Dermis microvascular lymphatic vessel endothelial cell (primary cell): ENCODE measurements around the gene SYNPO2. TPM values are rescaled to one million over a fixed set of nuclear protein-coding genes. Genes with fewer than 3 reads are reported as not detected.
"Not testable (repeated sequence)": the region's sequence is repeated elsewhere in the genome, so short reads cannot be mapped to it uniquely, and the experiment has no call there.

ENCODE experiments used
- DNase-seq, 2 donors: peaks; one replicate each; pipeline versions ENCODE4 v3.0.0 to v3.0.0-alpha.2; 2010; ENCODE audit warnings: low read depth in 2 of 2
- total RNA-seq: library from RNA; depleted of rRNA; stranded (reverse); fragments of >200 nt; gene quantifications from 2 replicates; pipeline ENCODE4 v1.2.1, GENCODE V29; 2014

SYNPO2 gene
- total RNA-seq, 1 donor from 2014 or later: under 0.01 TPM

DNA sequence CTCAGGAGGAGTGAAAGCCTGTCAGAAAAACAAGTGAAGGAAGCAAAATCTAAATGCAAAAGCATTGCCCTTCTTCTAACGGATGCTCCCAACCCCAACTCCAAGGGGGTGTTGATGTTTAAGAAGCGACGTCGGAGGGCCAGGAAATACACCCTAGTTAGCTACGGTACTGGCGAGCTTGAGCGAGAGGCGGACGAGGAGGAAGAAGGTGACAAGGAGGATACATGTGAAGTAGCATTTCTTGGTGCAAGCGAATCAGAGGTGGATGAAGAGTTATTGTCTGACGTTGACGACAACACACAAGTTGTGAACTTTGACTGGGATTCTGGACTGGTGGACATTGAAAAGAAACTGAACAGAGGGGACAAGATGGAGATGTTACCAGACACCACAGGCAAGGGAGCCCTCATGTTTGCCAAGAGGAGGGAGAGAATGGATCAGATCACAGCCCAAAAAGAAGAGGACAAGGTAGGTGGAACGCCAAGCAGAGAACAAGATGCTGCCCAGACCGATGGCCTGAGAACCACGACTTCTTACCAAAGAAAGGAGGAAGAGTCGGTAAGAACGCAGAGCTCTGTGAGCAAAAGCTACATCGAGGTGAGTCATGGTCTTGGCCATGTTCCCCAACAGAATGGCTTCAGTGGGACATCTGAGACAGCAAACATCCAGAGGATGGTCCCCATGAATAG, 141.3 kb downstream of the SYNPO2 start:
- DNase-seq: no peak

- no peak for DNase-seq
These were observed 141.9 kb downstream of the SYNPO2 start for GRCh38 chr4:119030536-119030890.

- DNase-seq: no peak
These were observed 142.6 kb downstream of the SYNPO2 start for GRCh38 chr4:119031218-119031617.

DNA sequence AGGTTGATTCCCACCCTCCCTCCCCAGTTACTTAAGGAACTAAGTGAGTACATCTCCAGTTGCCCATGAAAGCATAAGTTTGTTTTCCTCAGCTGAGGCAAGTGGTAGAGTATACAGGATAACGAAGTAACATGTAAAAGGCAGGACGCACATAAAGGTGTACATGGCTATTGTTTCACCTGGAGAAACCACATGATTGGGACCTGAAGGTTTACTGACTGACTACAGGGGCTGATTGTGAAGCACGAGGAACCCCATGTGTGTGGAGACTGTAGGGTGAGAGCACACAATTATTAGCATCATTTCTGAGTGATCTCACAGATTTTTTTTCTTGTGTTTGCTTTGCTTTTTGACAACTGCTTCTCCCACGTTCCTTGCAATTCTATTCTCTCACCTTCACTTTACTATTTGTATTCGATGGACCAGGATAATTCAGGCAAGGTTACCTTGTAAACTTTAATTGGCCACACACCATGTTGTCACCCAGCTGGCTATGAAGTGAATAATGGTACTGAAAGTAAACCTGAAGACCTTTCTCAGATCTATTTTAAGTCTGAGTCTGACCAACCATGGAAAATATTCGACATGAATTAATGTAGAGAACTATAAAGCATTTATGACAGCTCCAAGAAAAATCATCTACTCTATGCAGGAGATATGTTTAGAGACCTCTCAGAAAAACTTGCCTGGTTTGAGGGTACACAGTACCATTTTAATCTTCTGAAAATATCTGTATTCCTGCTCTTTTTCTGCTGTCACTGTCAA, 144.4 kb downstream of the SYNPO2 start:
- DNase-seq: no peak

DNA sequence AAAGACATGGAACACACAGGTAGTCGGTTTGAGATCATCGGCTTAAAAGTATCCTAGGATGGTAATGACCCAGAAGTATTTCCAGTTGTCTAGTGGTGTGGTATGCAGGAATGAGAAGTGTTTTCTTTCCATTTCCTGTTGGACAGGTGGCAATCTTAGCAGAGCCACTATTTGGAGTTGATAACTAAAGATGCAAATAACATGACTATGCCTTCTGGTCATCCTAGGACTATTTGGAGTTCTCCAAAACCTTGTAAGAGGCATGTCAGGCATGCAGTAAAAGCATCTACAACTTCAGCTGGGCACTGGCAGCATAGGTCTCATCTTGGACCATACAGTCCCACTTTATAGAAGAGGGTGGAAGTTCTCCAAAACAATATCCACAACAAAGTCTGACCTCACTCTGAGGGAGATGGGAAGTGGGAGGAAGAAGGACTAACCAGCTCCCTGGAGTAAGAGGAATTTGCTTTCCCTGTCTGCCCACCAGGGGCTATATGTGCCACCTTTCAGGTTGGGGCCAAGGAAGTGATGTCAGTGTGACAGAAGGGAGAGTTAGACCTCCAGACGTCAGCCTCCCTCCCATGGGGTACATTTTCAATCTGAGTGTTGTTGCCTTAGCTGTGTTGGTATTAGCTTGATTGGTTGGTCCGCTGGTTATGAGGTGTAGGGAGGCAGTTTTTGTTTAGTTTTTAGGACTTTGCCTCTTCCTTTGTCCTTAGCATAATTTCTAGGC, 145.8 kb downstream of the SYNPO2 start:
- DNase-seq: no peak

GRCh38 chr4:119035951-119036737, 147.5 kb downstream of the SYNPO2 start:
- no peak for DNase-seq

DNA sequence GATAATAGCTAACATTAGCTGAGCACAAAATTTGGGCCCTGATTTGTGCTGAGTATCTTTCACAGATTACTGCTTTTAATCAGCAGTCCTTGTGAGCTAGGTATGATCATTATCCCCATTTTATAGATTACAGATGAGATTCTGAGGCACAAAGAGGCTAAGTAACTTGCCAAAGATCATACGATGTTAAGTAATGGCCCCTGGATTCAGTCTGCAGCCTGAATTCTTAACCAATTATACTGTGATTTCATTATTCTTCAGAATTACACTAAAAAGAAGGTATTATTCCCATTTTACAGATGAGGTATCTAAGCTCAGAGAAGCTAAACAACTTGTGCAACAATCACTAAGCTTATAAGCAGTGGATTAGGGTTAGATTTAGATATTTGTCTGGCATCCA, 149.1 kb downstream of the SYNPO2 start:
- DNase-seq: no peak

DNA sequence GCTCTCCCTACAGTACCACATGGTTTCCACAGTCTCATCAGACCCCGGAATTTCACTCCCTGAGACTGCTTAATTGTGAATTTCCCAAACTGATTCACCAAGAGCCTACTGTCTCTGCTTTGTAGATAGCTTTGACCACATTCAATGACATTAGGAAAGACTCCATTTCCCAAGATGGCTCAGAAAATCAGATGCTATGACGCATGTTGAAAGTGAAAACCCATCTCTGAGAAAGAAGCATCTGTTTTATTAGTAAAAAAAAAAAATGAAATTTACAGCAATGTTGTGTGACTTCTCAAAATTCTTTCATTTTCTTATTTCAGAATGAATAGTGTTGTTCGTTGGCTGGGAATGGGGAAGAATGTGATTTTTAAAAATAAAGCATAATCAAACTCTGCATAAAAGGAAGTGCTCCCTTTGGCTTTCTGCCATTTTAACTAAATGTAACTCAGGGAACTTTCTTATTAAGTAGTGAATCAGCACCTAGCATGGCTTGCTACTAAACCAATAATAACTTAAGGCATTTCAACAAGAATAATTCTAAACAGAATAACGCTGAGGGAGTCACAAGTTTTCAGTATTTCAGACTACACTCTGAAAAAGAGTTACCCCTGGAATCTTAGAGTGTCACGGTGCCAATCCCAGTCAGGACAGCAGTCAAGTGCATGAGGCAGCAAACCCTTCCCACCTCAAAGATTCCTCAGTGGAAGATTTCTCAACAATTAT, 149.6 kb downstream of the SYNPO2 start:
- DNase-seq: peak in 1 of 2 donors; percentile 31

DNA sequence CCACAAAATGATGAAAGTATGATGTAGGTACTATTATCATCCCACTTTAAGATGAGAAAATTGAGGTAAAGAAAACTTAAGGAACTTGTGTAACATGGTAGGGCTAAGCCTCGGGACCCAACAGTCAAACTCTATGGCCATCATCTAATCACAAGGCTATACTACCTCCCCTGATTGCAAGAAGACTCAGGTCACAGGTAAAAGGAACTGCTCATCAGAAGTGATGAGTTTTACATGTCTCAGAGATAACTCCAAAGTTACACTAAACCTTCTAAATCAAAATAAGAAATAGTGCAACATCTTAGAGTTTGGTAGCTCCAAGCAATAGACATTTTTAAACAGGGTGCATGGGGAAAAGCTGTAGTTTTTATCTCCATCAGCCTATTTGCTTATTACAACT, 150.5 kb downstream of the SYNPO2 start:
- DNase-seq: no peak

- DNase-seq: no peak
These were observed 151.1 kb downstream of the SYNPO2 start for GRCh38 chr4:119039779-119040178.

GRCh38 chr4:119040261-119040660, 151.6 kb downstream of the SYNPO2 start:
- DNase-seq: no peak

DNA sequence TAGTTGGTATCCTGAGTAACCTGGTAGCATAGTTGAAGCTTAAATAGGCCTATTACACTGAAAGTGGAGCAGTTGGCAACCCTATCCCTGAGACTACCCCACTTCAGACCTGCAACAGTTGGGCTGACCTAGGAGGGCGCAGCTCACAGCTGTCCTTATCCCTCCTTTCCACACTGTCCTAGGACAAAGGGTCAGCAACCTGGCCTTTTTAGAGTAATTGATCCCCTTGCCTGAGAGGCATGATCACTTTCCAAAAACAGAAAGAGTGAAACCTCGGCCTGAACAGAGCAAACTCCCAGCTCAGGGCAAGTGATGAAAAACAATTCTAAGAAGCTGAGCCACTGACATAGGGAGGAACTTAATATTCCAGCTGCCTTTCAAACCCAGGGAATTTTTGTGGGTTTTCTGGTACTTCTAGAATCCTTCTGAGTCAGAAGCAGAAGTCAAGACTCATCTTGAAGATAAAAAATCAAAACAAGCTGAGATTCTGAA, 152.1 kb downstream of the SYNPO2 start:
- DNase-seq: no peak

DNA sequence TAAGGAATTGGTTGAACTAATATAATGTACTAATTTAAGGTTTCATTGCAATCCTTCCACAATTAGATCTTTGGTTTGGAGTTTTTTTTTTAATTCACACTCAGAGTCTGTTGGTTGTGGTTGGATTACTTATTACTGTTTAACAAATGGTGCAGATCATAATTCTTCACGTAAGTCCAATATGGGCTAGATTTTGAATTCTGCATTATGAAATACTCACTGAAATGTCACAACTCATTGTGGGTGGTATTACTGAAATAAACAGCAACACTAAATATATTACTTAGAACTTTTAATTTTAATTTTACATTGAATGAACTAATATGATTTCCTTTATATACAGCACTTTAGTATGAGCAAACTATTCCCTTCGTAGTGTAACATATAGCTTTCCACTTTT, 152.7 kb downstream of the SYNPO2 start:
- no peak for DNase-seq

- DNase-seq: peak; percentile 62 to 83
These were observed 153.4 kb downstream of the SYNPO2 start for GRCh38 chr4:119041951-119042560.

GRCh38 chr4:119046263-119046662, 157.6 kb downstream of the SYNPO2 start:
- peak in 1 of 2 donors; percentile 53 for DNase-seq

GRCh38 chr4:119047059-119047458, 158.4 kb downstream of the SYNPO2 start:
- DNase-seq: not testable (repeated sequence)

GRCh38 chr4:119048446-119048845, 159.8 kb downstream of the SYNPO2 start:
- DNase-seq: no peak

DNA sequence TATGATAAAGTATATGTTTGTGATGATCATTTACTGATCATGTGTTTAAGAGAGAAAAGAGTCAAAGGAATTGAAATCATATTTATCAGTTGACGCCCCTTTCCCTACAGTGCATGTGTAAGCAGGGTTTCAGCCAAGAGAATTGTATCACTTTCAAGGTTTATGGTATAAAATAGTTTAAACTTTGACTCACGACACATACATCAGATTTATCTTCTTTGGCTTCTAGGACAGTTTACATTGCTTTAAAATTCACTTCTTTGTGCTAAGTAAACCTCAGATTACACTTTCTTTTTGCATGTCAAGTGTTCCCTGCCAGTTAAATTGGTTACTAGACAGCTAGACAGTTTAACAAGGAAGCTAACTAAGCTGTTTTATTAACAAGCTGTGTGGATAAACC, 160.7 kb downstream of the SYNPO2 start:
- DNase-seq: no peak

GRCh38 chr4:119050527-119051090, 162.0 kb downstream of the SYNPO2 start:
- DNase-seq: no peak

DNA sequence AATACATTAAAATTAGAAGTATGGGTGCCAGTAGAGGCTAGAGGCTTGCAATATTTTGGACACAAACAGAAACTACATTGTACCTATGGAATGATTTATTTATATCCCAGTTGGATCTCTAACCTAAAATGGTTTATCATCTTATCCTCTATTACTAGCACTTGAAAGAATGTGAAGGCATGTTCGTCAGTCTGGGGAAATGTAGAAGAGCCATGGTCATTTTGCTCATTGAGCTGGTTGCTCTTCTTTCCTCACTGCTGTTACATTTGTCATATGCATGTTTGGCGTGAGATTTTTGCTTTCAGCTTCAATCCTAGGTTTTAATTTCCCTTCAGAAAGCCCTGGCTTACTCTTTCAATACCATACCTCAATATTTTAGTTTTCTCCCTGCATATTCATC, 164.6 kb downstream of the SYNPO2 start:
- no peak for DNase-seq
